Hepatocyte (in vitro differentiated cells): ENCODE data around the gene MRM3. TPM values are rescaled to one million over a fixed set of nuclear protein-coding genes. Genes with fewer than 3 reads are reported as not detected.

ENCODE experiments used
- DNase-seq: peaks from one replicate; pipeline ENCODE4 v3.0.0-alpha.2; 2016; ENCODE audit warnings: low spot score
- H2AFZ ChIP-seq: fragments of 200-600 bp; sonication (generic); 2 replicates; pipeline ENCODE4 v1.6.0; 2016; ENCODE audit warnings: antibody characterized with exemption, mild to moderate bottlenecking
- H3K27ac ChIP-seq: fragments of 200-600 bp; sonication (generic); 2 replicates; pipeline ENCODE4 v1.5.1; 2016; ENCODE audit warnings: mild to moderate bottlenecking
- H3K27me3 ChIP-seq: fragments of 200-600 bp; sonication (generic); 2 replicates; pipeline ENCODE4 v1.6.1; 2016
- H3K36me3 ChIP-seq: fragments of 200-600 bp; sonication (generic); replicated peaks from 2 replicates; pipeline ENCODE4 v1.5.1; 2016; ENCODE audit warnings: low read depth; ENCODE audit not compliant: insufficient read depth
- H3K4me1 ChIP-seq: fragments of 200-600 bp; sonication (generic); 2 replicates; pipeline ENCODE4 v1.5.1; 2016; ENCODE audit warnings: mild to moderate bottlenecking, moderate library complexity; ENCODE audit not compliant: insufficient read depth
- H3K4me2 ChIP-seq: fragments of 200-600 bp; sonication (generic); 2 replicates; pipeline ENCODE4 v1.6.0; 2016
- H3K4me3 ChIP-seq: fragments of 200-600 bp; sonication (generic); 2 replicates; pipeline ENCODE4 v1.5.1; 2016; ENCODE audit warnings: mild to moderate bottlenecking
- H3K79me2 ChIP-seq: fragments of 200-600 bp; sonication (generic); 2 replicates; pipeline ENCODE4 v1.6.0; 2017; ENCODE audit warnings: mild to moderate bottlenecking
- H3K9me2 ChIP-seq: fragments of 200-600 bp; sonication (generic); replicated peaks from 2 replicates; pipeline ENCODE4 v1.6.0; 2017; ENCODE audit warnings: mild to moderate bottlenecking; ENCODE audit not compliant: insufficient read depth
- H3K9me3 ChIP-seq: fragments of 200-600 bp; sonication (generic); 2 replicates; pipeline ENCODE4 v1.5.1; 2016; ENCODE audit warnings: low read depth, mild to moderate bottlenecking
- H4K20me1 ChIP-seq: fragments of 200-600 bp; sonication (generic); 2 replicates; pipeline ENCODE4 v1.6.0; 2016; ENCODE audit warnings: mild to moderate bottlenecking; ENCODE audit not compliant: insufficient read depth, poor library complexity, severe bottlenecking
- EZH2 ChIP-seq: fragments of 200-600 bp; sonication (generic); IDR thresholded peaks from 2 replicates; pipeline ENCODE4 v1.6.1; 2016; ENCODE audit warnings: antibody characterized with exemption, mild to moderate bottlenecking, borderline replicate concordance
- EZH2phosphoT487 ChIP-seq: fragments of 200-600 bp; sonication (generic); IDR thresholded peaks from one replicate; pipeline ENCODE4 v1.6.1; 2018; ENCODE audit warnings: antibody characterized with exemption, mild to moderate bottlenecking, low read depth, moderate library complexity; ENCODE audit not compliant: unreplicated experiment, severe bottlenecking
- WGBS: methylation state at CpG from one replicate; pipeline ENCODE4 v1.1.6; 2016; ENCODE audit warnings: low lambda C conversion rate; ENCODE audit errors: missing lambda C conversion rate; 5-methylcytosine and 5-hydroxymethylcytosine counted together
- polyA plus RNA-seq: library from polyadenylated mRNA; unstranded; fragments of >200 nt; fragmentation: Nextera tagmentation; extraction: Ambion mirVana; gene quantifications from 2 replicates; pipeline ENCODE4 v1.2.1, GENCODE V29; 2016
- total RNA-seq: library from RNA; depleted of rRNA; stranded (reverse); fragments of >200 nt; gene quantifications from 2 replicates; pipeline ENCODE4 v1.2.3, GENCODE V29; 2014
- TF ChIP-seq, protein P1 (sequence below): fragments of 200-600 bp; sonication (generic); IDR thresholded peaks from 2 replicates; pipeline ENCODE4 v1.5.1; 2016; ENCODE audit warnings: antibody characterized with exemption, mild to moderate bottlenecking; ENCODE audit not compliant: poor library complexity

Gene MRM3
- total and polyA plus RNA-seq, 2 experiments from 2014 or later, result 14.6 to 15.3 TPM

DNA sequence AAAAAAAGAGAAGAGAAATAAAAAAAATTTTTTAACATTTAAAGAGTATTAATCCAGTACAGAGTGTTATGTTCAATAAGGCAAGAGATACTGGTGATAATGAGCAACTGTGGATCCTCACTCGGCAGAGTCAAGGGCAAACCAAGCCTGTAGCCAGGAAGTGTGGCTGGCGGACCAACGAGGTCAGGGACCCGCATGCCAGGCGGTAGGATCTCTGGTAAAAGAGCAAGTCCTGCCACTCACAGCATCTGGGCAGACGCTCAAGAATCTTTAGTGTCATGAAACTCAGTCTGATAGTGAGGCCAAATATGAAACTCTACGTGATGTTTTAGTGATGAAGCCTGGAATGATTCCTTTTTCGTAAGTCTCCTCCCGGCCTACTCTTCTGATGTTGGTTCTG, 21.8 kb upstream of the MRM3 start:
- Histone ChIP-seq H3K9me3 (no peaks in the 10 kb centered on the region), H3K27ac (no peak overlapping the region), H3K27me3 (no peaks in the 10 kb centered on the region), H3K36me3 (no peaks in the 10 kb centered on the region), H4K20me1 (no peaks in the 10 kb centered on the region), H3K4me1 (peaks cover 6% of the 10 kb centered on the region), H3K79me2 (no peaks in the 10 kb centered on the region), H3K4me2 (no peak overlapping the region), H3K4me3 (no peak overlapping the region), H2AFZ (no peak overlapping the region), H3K9me2 (no peaks in the 10 kb centered on the region)
- no peak for TF ChIP-seq EZH2phosphoT487
- TF ChIP-seq, protein P1, sequence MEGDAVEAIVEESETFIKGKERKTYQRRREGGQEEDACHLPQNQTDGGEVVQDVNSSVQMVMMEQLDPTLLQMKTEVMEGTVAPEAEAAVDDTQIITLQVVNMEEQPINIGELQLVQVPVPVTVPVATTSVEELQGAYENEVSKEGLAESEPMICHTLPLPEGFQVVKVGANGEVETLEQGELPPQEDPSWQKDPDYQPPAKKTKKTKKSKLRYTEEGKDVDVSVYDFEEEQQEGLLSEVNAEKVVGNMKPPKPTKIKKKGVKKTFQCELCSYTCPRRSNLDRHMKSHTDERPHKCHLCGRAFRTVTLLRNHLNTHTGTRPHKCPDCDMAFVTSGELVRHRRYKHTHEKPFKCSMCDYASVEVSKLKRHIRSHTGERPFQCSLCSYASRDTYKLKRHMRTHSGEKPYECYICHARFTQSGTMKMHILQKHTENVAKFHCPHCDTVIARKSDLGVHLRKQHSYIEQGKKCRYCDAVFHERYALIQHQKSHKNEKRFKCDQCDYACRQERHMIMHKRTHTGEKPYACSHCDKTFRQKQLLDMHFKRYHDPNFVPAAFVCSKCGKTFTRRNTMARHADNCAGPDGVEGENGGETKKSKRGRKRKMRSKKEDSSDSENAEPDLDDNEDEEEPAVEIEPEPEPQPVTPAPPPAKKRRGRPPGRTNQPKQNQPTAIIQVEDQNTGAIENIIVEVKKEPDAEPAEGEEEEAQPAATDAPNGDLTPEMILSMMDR, result no peak
- TF ChIP-seq EZH2, result no peak
- no peak for DNase-seq
- whole genome bisulfite sequencing, result 95% methylated on average over 9 of the region's 9 CpGs

DNA sequence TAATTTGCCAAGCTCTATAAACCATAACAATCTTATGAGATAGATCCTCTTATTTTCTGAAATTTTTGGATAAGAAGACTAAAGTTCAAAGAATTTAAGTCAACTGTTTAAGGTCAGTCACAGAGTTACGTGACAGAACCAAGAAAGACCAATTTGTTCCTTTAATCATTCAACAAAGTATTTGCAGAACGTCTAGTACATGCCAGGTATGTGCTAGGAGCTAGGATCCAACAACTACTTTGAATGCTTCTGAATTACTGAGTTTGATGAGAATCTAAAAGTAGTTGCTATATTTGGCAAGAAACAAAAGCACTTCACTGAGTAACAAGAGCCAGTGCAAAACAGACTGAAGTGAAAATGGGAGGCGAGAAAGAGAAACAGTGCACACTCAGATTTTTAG, 15.1 kb upstream of the MRM3 start:
- no peaks in the 10 kb centered on the region for H3K79me2 ChIP-seq
- H2AFZ ChIP-seq, result no peak overlapping the region
- no peak for DNase-seq
- H4K20me1 ChIP-seq, result no peaks in the 10 kb centered on the region
- no peak overlapping the region for H3K27ac ChIP-seq
- TF ChIP-seq, protein P1, result no peak
- TF ChIP-seq EZH2phosphoT487 (no peak), EZH2 (no peak)
- H3K4me1 ChIP-seq, result no peaks in the 10 kb centered on the region
- no peak overlapping the region for H3K4me3 ChIP-seq
- H3K9me3 ChIP-seq, result no peaks in the 10 kb centered on the region
- peaks cover 5% of the 10 kb centered on the region for H3K36me3 ChIP-seq
- no peaks in the 10 kb centered on the region for H3K27me3 ChIP-seq
- H3K9me2 ChIP-seq, result no peaks in the 10 kb centered on the region
- WGBS, result 89% methylated on average over 3 of the region's 3 CpGs
- H3K4me2 ChIP-seq, result no peak overlapping the region

DNA sequence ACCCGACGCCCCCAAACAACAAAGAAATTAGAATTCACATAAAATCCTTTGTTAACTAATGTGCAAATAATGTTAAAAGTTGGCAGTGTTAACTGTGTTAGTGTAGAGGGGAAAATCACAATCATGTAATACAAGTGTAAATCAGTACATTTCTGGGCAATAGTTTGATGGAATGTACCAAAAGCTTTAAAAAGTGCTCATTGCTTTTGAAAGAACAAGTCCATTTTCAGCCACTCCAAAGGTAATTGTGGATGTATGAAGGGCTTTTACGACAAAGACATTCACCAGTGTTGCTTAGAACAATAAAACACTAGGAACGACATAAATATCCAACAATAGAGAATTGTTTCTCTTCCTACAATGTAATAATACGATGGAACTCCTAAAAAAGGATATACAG, 9.1 kb upstream of the MRM3 start:
- Histone ChIP-seq H3K79me2 (peaks cover 10% of the 10 kb centered on the region), H3K9me3 (no peaks in the 10 kb centered on the region), H3K4me3 (no peak overlapping the region), H3K4me1 (no peaks in the 10 kb centered on the region), H3K27ac (no peak overlapping the region), H2AFZ (no peak overlapping the region), H4K20me1 (no peaks in the 10 kb centered on the region), H3K9me2 (no peaks in the 10 kb centered on the region), H3K27me3 (no peaks in the 10 kb centered on the region), H3K4me2 (no peak overlapping the region), H3K36me3 (peaks cover 5% of the 10 kb centered on the region)
- TF ChIP-seq EZH2phosphoT487, result no peak
- TF ChIP-seq, protein P1, result no peak
- no peak for TF ChIP-seq EZH2
- no peak for DNase-seq
- 88% methylated on average over 5 of the region's 5 CpGs for WGBS
